ENCODE measurements around the gene TRAF3IP1. TPM values are rescaled to one million over a fixed set of nuclear protein-coding genes. Genes with fewer than 3 reads are reported as not detected.

Gene TRAF3IP1
- total and polyA plus RNA-seq, 2 of the 13 experiments (the other 11 are each of a cell fraction or from before 2014, with no cell fraction given): 4.1 to 12.9 TPM

- peak; percentile 83; the same call in 1 of the 2 replicates for TF ChIP-seq SRY (CRISPR knock-in tag; IDR thresholded peaks at IDR 0.05)
- TF ChIP-seq ZNF414 (CRISPR knock-in tag; IDR thresholded peaks at IDR 0.05): no peak
- no peak for TF ChIP-seq NR3C1 (CRISPR knock-in tag; IDR thresholded peaks at IDR 0.05)
- TF ChIP-seq RNF2 (conservative IDR thresholded peaks at IDR 0.05; ENCODE audit: low read depth): peak; percentile 28; the same call in 1 of the 2 replicates
- TF ChIP-seq ZNF549 (CRISPR knock-in tag; IDR thresholded peaks at IDR 0.05): no peak
- peak; percentile 76; the same call in 1 of the 2 replicates for TF ChIP-seq ZNF773 (CRISPR knock-in tag; IDR thresholded peaks at IDR 0.05; ENCODE audit: borderline replicate concordance)
- TF ChIP-seq ZEB1 (IDR thresholded peaks at IDR 0.05; ENCODE audit: insufficient replicate concordance, low read depth): peak; percentile 67
- TF ChIP-seq KLF16 (CRISPR knock-in tag; IDR thresholded peaks at IDR 0.05): peak; percentile 57 to 76; a peak in 2 of 4 replicates
- TF ChIP-seq DDIT3 (CRISPR knock-in tag; IDR thresholded peaks at IDR 0.05): no peak
- no peak for TF ChIP-seq MATR3 (CRISPR knock-in tag; IDR thresholded peaks at IDR 0.05)
- no peak for TF ChIP-seq RCOR2 (CRISPR knock-in tag; IDR thresholded peaks at IDR 0.05)
- TF ChIP-seq BCL6 (CRISPR knock-in tag; IDR thresholded peaks at IDR 0.05): no peak
- peak; percentile 69; the same call in 1 of the 2 replicates for TF ChIP-seq MTF1 (CRISPR knock-in tag; IDR thresholded peaks at IDR 0.05)
- peak; percentile 82; the same call in 1 of the 2 replicates for TF ChIP-seq ZNF569 (CRISPR knock-in tag; IDR thresholded peaks at IDR 0.05; ENCODE audit: borderline replicate concordance)
- no peak for TF ChIP-seq FOXK2 (IDR thresholded peaks at IDR 0.05)
- peak; percentile 30 for TF ChIP-seq ZNF160 (CRISPR knock-in tag; IDR thresholded peaks at IDR 0.05)
- TF ChIP-seq ZNF558 (CRISPR knock-in tag; IDR thresholded peaks at IDR 0.05; ENCODE audit: borderline replicate concordance): no peak
- TF ChIP-seq JUNB (CRISPR knock-in tag; IDR thresholded peaks at IDR 0.05; ENCODE audit: borderline replicate concordance): no peak
- peak; percentile 34; the same call in 1 of the 2 replicates for TF ChIP-seq ZNF503 (CRISPR knock-in tag; IDR thresholded peaks at IDR 0.05)
- peak; percentile 61 for TF ChIP-seq IKZF4 (CRISPR knock-in tag; IDR thresholded peaks at IDR 0.05; ENCODE audit: borderline replicate concordance, low read depth, not compliant biosample characterization)
These were observed 106.5 kb downstream of the TRAF3IP1 start, which contains the start of gene ASB1 (continued) for GRCh38 chr2:238426568-238427434.
